CD4-positive, alpha-beta memory T cell (primary cell): ENCODE results near the gene MACROD2. TPM values are rescaled to one million over a fixed set of nuclear protein-coding genes. Genes with fewer than 3 reads are reported as not detected.

Source experiments
- CTCF ChIA-PET: fragments of 350-600 bp; sonication (Branson Sonifier 250); formaldehyde crosslinking; loops from one replicate; lab custom pipeline; 2021; ENCODE audit warnings: inconsistent platforms; ENCODE audit not compliant: partially characterized antibody; lab: Charles Lee
- POLR2A ChIA-PET: fragments of 350-600 bp; sonication (Branson Sonifier 250); formaldehyde crosslinking; loops from one replicate; lab custom pipeline; 2021; ENCODE audit not compliant: partially characterized antibody; lab: Charles Lee
- DNase-seq, 5 donors: peaks; one replicate each; pipeline versions ENCODE4 v3.0.0 to v3.0.0-alpha.2; 2020 to 2022; ENCODE audit warnings: mixed read lengths in 1 of 5
- H3K27ac ChIP-seq: one replicate; pipeline ENCODE4 v1.7.0; 2013; ENCODE audit warnings: low read depth, low read length
- H3K27me3 ChIP-seq: 2 replicates; pipeline ENCODE4 v1.7.0; 2013; ENCODE audit warnings: mild to moderate bottlenecking, low read length, moderate library complexity; ENCODE audit not compliant: insufficient read depth
- H3K36me3 ChIP-seq: 2 replicates; pipeline ENCODE4 v1.7.0; 2013; ENCODE audit warnings: mild to moderate bottlenecking, low read length, moderate library complexity; ENCODE audit not compliant: insufficient read depth
- H3K4me1 ChIP-seq: 2 replicates; pipeline ENCODE4 v1.7.0; 2013; ENCODE audit warnings: mild to moderate bottlenecking, low read length, moderate library complexity; ENCODE audit not compliant: insufficient read depth
- H3K4me3 ChIP-seq, 2 donors: one replicate each; pipeline ENCODE4 v1.7.0; 2013; ENCODE audit warnings: low read length in 2 of 2, mild to moderate bottlenecking in 1 of 2
- H3K9me3 ChIP-seq, 2 donors: one replicate each; pipeline ENCODE4 v1.7.0; 2013; ENCODE audit warnings: low read length in 2 of 2, control low read depth in 1 of 2; ENCODE audit not compliant: control insufficient read depth in 1 of 2
- H3K27ac Mint-ChIP-seq, 7 donors: one replicate each; pipeline ENCODE4 v1.8.0; 2020 to 2021; ENCODE audit warnings: mixed read lengths in 7 of 7, mild to moderate bottlenecking in 6 of 7, inconsistent platforms in 3 of 7, moderate library complexity in 3 of 7
- H3K27me3 Mint-ChIP-seq, 2 donors: one replicate each; pipeline ENCODE4 v1.8.0; 2020 to 2021; ENCODE audit warnings: mixed read lengths in 2 of 2
- H3K36me3 Mint-ChIP-seq, 2 donors: one replicate each; pipeline ENCODE4 v1.8.0; 2020 to 2021; ENCODE audit warnings: mixed read lengths in 2 of 2, inconsistent platforms in 1 of 2, mild to moderate bottlenecking in 1 of 2
- H3K4me1 Mint-ChIP-seq, 4 donors: one replicate each; pipeline ENCODE4 v1.8.0; 2020 to 2021; ENCODE audit warnings: mixed read lengths in 4 of 4, mild to moderate bottlenecking in 1 of 4
- H3K4me3 Mint-ChIP-seq, 8 donors: one replicate each; pipeline ENCODE4 v1.8.0; 2020 to 2021; ENCODE audit warnings: mixed read lengths in 8 of 8, mild to moderate bottlenecking in 7 of 8, moderate library complexity in 6 of 8, inconsistent platforms in 3 of 8
- H3K9me3 Mint-ChIP-seq, 8 donors: one replicate each; pipeline ENCODE4 v1.8.0; 2020 to 2021; ENCODE audit warnings: mixed read lengths in 8 of 8, mild to moderate bottlenecking in 5 of 8, inconsistent platforms in 3 of 8, moderate library complexity in 1 of 8
- intact Hi-C: fragments of 100-400 bp; cut with micrococcal nuclease; formaldehyde crosslinking; loops from one replicate; pipeline ENCODE4 v1.15.1; 2023
- polyA plus RNA-seq, 2 donors: library from polyadenylated mRNA; unstranded; fragments of 300-500 nt; fragmentation: Illumina TruSeq; gene quantifications; one replicate each; pipeline ENCODE4 v1.2.3, GENCODE V29; 2021
- total RNA-seq, 2 experiments: library from RNA; stranded (reverse); gene quantifications; one replicate each; pipeline ENCODE4 v1.2.3, GENCODE V29; 2021

Gene MACROD2
- total and polyA plus RNA-seq, 4 experiments from 2014 or later, result not detected

- no peaks in the 10 kb centered on the region for H3K4me1 ChIP-seq
- no peaks in the 10 kb centered on the region for H3K9me3 ChIP-seq
- H3K27ac Mint-ChIP-seq, result no peak overlapping the region
- ChIA-PET POLR2A (no interaction called here), CTCF (no interaction called here)
- no peaks in the 10 kb centered on the region for H3K36me3 ChIP-seq
- intact Hi-C loops, result no loop called here
- no peaks in the 10 kb centered on the region for H3K27me3 Mint-ChIP-seq
- no peak overlapping the region for H3K4me3 ChIP-seq
- DNase-seq, result no peak
- H3K27ac ChIP-seq, result no peak overlapping the region
- H3K4me3 Mint-ChIP-seq, result no peak overlapping the region
- no peaks in the 10 kb centered on the region for H3K36me3 Mint-ChIP-seq
- no peaks in the 10 kb centered on the region for H3K27me3 ChIP-seq
- H3K4me1 Mint-ChIP-seq, result no peaks in the 10 kb centered on the region
- H3K9me3 Mint-ChIP-seq, result peaks cover 10 to 22% (median 16%) of the 10 kb centered on the region in 8 donors
Observed at GRCh38 chr20:14521016-14521415, 525.7 kb downstream of the MACROD2 start.

- Mint-ChIP-seq H3K4me1 (no peaks in the 10 kb centered on the region), H3K9me3 (peaks cover 10 to 23% (median 16%) of the 10 kb centered on the region in 8 donors), H3K4me3 (no peak overlapping the region), H3K27ac (no peak overlapping the region), H3K27me3 (no peaks in the 10 kb centered on the region), H3K36me3 (no peaks in the 10 kb centered on the region)
- Histone ChIP-seq H3K4me1 (no peaks in the 10 kb centered on the region), H3K4me3 (no peak overlapping the region), H3K27me3 (no peaks in the 10 kb centered on the region), H3K9me3 (no peaks in the 10 kb centered on the region), H3K36me3 (no peaks in the 10 kb centered on the region), H3K27ac (no peak overlapping the region)
- POLR2A ChIA-PET, result no interaction called here
- CTCF ChIA-PET, result no interaction called here
- intact Hi-C loops, result no loop called here
- DNase-seq, result no peak
Observed at GRCh38 chr20:14521436-14521835, 526.1 kb downstream of the MACROD2 start.

GRCh38 chr20:14522595-14522994 lies 527.3 kb downstream of the MACROD2 start:
- no peak overlapping the region for H3K27ac Mint-ChIP-seq
- peaks cover 10 to 27% (median 20%) of the 10 kb centered on the region in 8 donors for H3K9me3 Mint-ChIP-seq
- Histone ChIP-seq H3K27me3 (no peaks in the 10 kb centered on the region), H3K27ac (no peak overlapping the region), H3K4me1 (no peaks in the 10 kb centered on the region), H3K4me3 (no peak overlapping the region), H3K36me3 (no peaks in the 10 kb centered on the region), H3K9me3 (no peaks in the 10 kb centered on the region)
- no peaks in the 10 kb centered on the region for H3K4me1 Mint-ChIP-seq
- CTCF ChIA-PET, result no interaction called here
- no peaks in the 10 kb centered on the region for H3K27me3 Mint-ChIP-seq
- no peak for DNase-seq
- H3K4me3 Mint-ChIP-seq, result no peak overlapping the region
- H3K36me3 Mint-ChIP-seq, result no peaks in the 10 kb centered on the region
- POLR2A ChIA-PET, result no interaction called here
- intact Hi-C loops, result no loop called here

- Mint-ChIP-seq H3K27me3 (no peaks in the 10 kb centered on the region), H3K4me3 (no peak overlapping the region)
- POLR2A ChIA-PET, result no interaction called here
Observed at GRCh38 chr20:14523090-14523489, 527.8 kb downstream of the MACROD2 start.

GRCh38 chr20:14525426-14525825 lies 530.1 kb downstream of the MACROD2 start:
- Mint-ChIP-seq H3K4me1 (no peaks in the 10 kb centered on the region), H3K36me3 (peaks cover 0 to 1% of the 10 kb centered on the region in 2 donors), H3K27me3 (no peaks in the 10 kb centered on the region), H3K4me3 (no peak overlapping the region), H3K27ac (no peak overlapping the region), H3K9me3 (peaks cover 4 to 32% (median 20%) of the 10 kb centered on the region in 8 donors)
- POLR2A ChIA-PET, result no interaction called here
- CTCF ChIA-PET, result no interaction called here
- no peak for DNase-seq
- Histone ChIP-seq H3K9me3 (peaks cover 0 to 4% of the 10 kb centered on the region in 2 donors), H3K36me3 (no peaks in the 10 kb centered on the region), H3K4me1 (no peaks in the 10 kb centered on the region), H3K27me3 (no peaks in the 10 kb centered on the region), H3K27ac (no peak overlapping the region), H3K4me3 (no peak overlapping the region)
- intact Hi-C loops, result no loop called here

More at GRCh38 chr20:14523090-14523489, 527.8 kb downstream of the MACROD2 start:
- Histone ChIP-seq H3K27me3 (no peaks in the 10 kb centered on the region), H3K4me3 (no peak overlapping the region), H3K36me3 (no peaks in the 10 kb centered on the region), H3K4me1 (no peaks in the 10 kb centered on the region), H3K27ac (no peak overlapping the region), H3K9me3 (no peaks in the 10 kb centered on the region)
- intact Hi-C loops, result no loop called here
- DNase-seq, result no peak
- Mint-ChIP-seq H3K9me3 (peaks cover 10 to 27% (median 21%) of the 10 kb centered on the region in 8 donors), H3K4me1 (no peaks in the 10 kb centered on the region), H3K27ac (no peak overlapping the region), H3K36me3 (no peaks in the 10 kb centered on the region)
- CTCF ChIA-PET, result no interaction called here

- no peak for DNase-seq
- H3K4me1 ChIP-seq, result no peaks in the 10 kb centered on the region
- H3K27me3 ChIP-seq, result no peaks in the 10 kb centered on the region
- ChIA-PET CTCF (no interaction called here), POLR2A (no interaction called here)
- no peaks in the 10 kb centered on the region for H3K4me1 Mint-ChIP-seq
- no peak overlapping the region for H3K27ac ChIP-seq
- no peaks in the 10 kb centered on the region for H3K36me3 ChIP-seq
- H3K9me3 Mint-ChIP-seq, result peaks cover 4 to 29% (median 22%) of the 10 kb centered on the region in 8 donors
- H3K9me3 ChIP-seq, result peaks cover 0 to 4% of the 10 kb centered on the region in 2 donors
- H3K27me3 Mint-ChIP-seq, result no peaks in the 10 kb centered on the region
- peaks cover 0 to 1% of the 10 kb centered on the region in 2 donors for H3K36me3 Mint-ChIP-seq
- no peak overlapping the region for H3K4me3 Mint-ChIP-seq
- H3K27ac Mint-ChIP-seq, result no peak overlapping the region
- H3K4me3 ChIP-seq, result no peak overlapping the region
- intact Hi-C loops, result no loop called here
Observed at GRCh38 chr20:14526891-14527290, 531.6 kb downstream of the MACROD2 start.

- DNase-seq, result no peak
- ChIA-PET CTCF (no interaction called here), POLR2A (no interaction called here)
- Mint-ChIP-seq H3K4me1 (no peaks in the 10 kb centered on the region), H3K9me3 (peaks cover 0 to 23% (median 12%) of the 10 kb centered on the region in 8 donors), H3K27ac (no peak overlapping the region), H3K4me3 (no peak overlapping the region), H3K36me3 (peaks cover 0 to 1% of the 10 kb centered on the region in 2 donors), H3K27me3 (no peaks in the 10 kb centered on the region)
- Histone ChIP-seq H3K4me3 (no peak overlapping the region), H3K9me3 (peaks cover 0 to 7% of the 10 kb centered on the region in 2 donors), H3K4me1 (no peaks in the 10 kb centered on the region), H3K27ac (no peak overlapping the region), H3K27me3 (no peaks in the 10 kb centered on the region), H3K36me3 (no peaks in the 10 kb centered on the region)
- intact Hi-C loops, result no loop called here
Observed at GRCh38 chr20:14531786-14532185, 536.5 kb downstream of the MACROD2 start.

- Histone ChIP-seq H3K36me3 (no peaks in the 10 kb centered on the region), H3K4me1 (no peaks in the 10 kb centered on the region), H3K27me3 (no peaks in the 10 kb centered on the region), H3K9me3 (peaks cover 0 to 3% of the 10 kb centered on the region in 2 donors), H3K27ac (no peak overlapping the region), H3K4me3 (no peak overlapping the region)
- Mint-ChIP-seq H3K36me3 (no peaks in the 10 kb centered on the region), H3K4me1 (no peaks in the 10 kb centered on the region), H3K9me3 (peaks cover 0 to 22% (median 13%) of the 10 kb centered on the region in 8 donors), H3K4me3 (no peak overlapping the region), H3K27me3 (no peaks in the 10 kb centered on the region), H3K27ac (no peak overlapping the region)
- DNase-seq, result no peak
- intact Hi-C loops, result no loop called here
- ChIA-PET CTCF (no interaction called here), POLR2A (no interaction called here)
Observed at GRCh38 chr20:14536738-14537137, 541.4 kb downstream of the MACROD2 start.
